ENCODE results near the gene SDF4. TPM values are rescaled to one million over a fixed set of nuclear protein-coding genes. Genes with fewer than 3 reads are reported as not detected.

SDF4 gene
- total RNA-seq, 4 donors from 2014 or later: 57.5 to 87.6 (median 73.1) TPM

- peaks cover 3% of the 10 kb centered on the region for H3K9me3 ChIP-seq
- no peak overlapping the region for H3K4me3 ChIP-seq
- DNase-seq (ENCODE audit: low spot score in 2 of 2): no peak
- 71% methylated on average over 11 of the region's 11 CpGs for WGBS
- TF ChIP-seq POLR2AphosphoS5 (IDR thresholded peaks at IDR 0.05) (no peak), POLR2A (IDR thresholded peaks at IDR 0.05) (no peak), EP300 (IDR thresholded peaks at IDR 0.05) (no peak), CTCF (IDR thresholded peaks at IDR 0.05) (no peak)
- H3K27ac ChIP-seq: no peak overlapping the region
- H3K36me3 ChIP-seq: no peaks in the 10 kb centered on the region
- no peaks in the 10 kb centered on the region for H3K27me3 ChIP-seq
- no peaks in the 10 kb centered on the region for H3K4me1 ChIP-seq
Observed at GRCh38 chr1:1191734-1192133, 40.1 kb downstream of the SDF4 start.

- Histone ChIP-seq H3K4me1 (no peaks in the 10 kb centered on the region), H3K27me3 (no peaks in the 10 kb centered on the region), H3K27ac (no peak overlapping the region), H3K9me3 (peaks cover 3% of the 10 kb centered on the region), H3K36me3 (no peaks in the 10 kb centered on the region), H3K4me3 (no peak overlapping the region)
- DNase-seq (ENCODE audit: low spot score in 2 of 2): no peak
- TF ChIP-seq POLR2A (IDR thresholded peaks at IDR 0.05): no peak
- TF ChIP-seq EP300 (IDR thresholded peaks at IDR 0.05): no peak
- TF ChIP-seq CTCF (IDR thresholded peaks at IDR 0.05): no peak
- no peak for TF ChIP-seq POLR2AphosphoS5 (IDR thresholded peaks at IDR 0.05)
- 75% methylated on average over 5 of the region's 5 CpGs for WGBS
Observed at GRCh38 chr1:1189111-1189510, 42.7 kb downstream of the SDF4 start.

GRCh38 chr1:1187938-1188337, 43.9 kb downstream of the SDF4 start:
- H3K36me3 ChIP-seq: no peaks in the 10 kb centered on the region

DNA sequence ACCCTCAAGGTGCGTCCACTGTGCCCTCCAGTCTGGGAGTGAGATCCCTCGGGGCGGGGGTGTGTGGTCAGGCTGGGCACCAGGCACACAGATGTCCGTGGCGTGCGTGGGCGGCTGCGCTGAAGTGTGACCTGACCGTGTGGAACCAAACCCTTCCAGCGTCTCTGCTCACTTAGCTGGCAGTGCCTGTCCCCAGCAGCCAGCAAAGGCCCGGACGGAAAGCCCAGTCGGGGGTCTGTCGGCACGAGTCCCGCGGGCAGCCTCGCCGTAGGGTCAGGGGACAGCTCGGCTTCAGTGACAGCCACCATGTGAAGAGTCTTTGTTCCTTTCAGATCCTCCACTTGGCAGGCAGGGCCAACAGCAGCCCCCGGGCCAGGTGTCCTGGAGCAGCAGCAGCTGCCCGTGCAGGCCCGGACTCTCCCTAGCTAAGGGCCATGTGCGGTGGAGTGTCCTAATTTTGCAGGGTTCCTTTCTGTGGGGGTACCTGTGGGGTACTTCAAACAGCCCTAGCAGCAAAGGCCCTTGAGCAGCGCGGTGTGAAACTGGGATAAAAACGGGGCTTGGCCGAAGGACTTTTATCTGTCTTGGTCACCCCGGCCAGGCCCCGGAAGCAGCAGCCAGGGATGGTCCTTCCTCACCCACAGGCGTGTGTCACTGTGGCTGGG, 46.6 kb downstream of the SDF4 start:
- H3K9me3 ChIP-seq: no peaks in the 10 kb centered on the region
- H3K27ac ChIP-seq: no peak overlapping the region
- H3K4me1 ChIP-seq: no peaks in the 10 kb centered on the region
- H3K27me3 ChIP-seq: peaks cover 22% of the 10 kb centered on the region
- peak in 1 of 2 donors; percentile 53 for DNase-seq (ENCODE audit: low spot score in 2 of 2)
- TF ChIP-seq POLR2AphosphoS5 (IDR thresholded peaks at IDR 0.05) (no peak), POLR2A (IDR thresholded peaks at IDR 0.05) (no peak), CTCF (IDR thresholded peaks at IDR 0.05) (no peak), EP300 (IDR thresholded peaks at IDR 0.05) (no peak)
- no peaks in the 10 kb centered on the region for H3K36me3 ChIP-seq
- no peak overlapping the region for H3K4me3 ChIP-seq
- WGBS: 71% methylated on average over 4 of the region's 31 CpGs

More at GRCh38 chr1:1187938-1188337, 43.9 kb downstream of the SDF4 start:
- no peak overlapping the region for H3K4me3 ChIP-seq
- no peak overlapping the region for H3K27ac ChIP-seq
- no peaks in the 10 kb centered on the region for H3K4me1 ChIP-seq
- H3K27me3 ChIP-seq: no peaks in the 10 kb centered on the region
- no peaks in the 10 kb centered on the region for H3K9me3 ChIP-seq
- TF ChIP-seq CTCF (IDR thresholded peaks at IDR 0.05) (no peak), EP300 (IDR thresholded peaks at IDR 0.05) (no peak), POLR2AphosphoS5 (IDR thresholded peaks at IDR 0.05) (no peak), POLR2A (IDR thresholded peaks at IDR 0.05) (no peak)
- no peak for DNase-seq (ENCODE audit: low spot score in 2 of 2)

DNA sequence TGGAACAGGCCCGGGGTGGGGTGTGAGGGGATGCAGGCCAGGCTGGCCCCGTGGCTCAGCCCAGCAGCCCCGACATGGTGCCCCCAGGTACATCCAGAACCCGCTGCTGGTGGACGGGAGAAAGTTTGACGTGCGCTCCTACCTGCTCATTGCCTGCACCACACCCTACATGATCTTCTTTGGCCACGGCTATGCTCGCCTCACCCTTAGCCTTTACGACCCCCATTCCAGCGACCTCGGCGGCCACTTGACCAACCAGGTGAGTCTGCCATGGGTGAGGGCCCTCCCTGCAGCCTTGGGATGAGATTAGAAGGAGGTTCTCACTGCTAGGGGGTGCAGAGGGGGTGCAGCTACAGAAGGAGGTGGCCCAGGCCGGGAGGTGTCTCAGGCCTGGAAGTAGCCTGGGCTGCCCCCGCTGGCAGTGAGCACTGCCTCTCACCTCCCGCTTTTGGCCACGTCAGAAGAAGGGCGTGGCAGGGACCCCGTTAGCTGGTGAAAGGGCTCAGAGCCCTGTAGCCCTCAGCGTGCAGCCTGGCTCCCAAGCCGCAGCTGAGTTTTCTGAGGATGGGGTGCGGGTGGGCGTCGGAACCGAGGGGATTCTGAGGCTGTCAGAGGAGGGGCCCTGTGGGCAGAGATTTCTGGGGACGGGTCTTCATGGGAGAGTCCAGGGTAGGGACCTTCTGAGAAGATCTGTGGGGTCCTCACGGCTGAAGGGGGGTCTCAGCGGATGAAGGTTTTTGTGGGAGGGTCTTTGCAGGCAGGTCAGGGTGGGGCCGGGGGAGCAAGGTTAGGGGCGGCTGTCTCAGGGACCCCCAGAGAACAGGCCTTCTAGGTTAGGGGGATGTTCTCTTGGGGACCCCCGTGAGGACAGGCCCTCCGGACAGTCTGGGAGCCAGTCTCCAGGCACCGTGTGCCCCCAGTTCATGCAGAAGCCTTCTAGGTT, 47.7 kb downstream of the SDF4 start:
- 81% methylated on average over 29 of the region's 33 CpGs for WGBS
- no peak overlapping the region for H3K27ac ChIP-seq
- no peaks in the 10 kb centered on the region for H3K9me3 ChIP-seq
- peak in 1 of 2 donors; percentile 50 for DNase-seq (ENCODE audit: low spot score in 2 of 2)
- no peak for TF ChIP-seq EP300 (IDR thresholded peaks at IDR 0.05)
- no peak for TF ChIP-seq POLR2A (IDR thresholded peaks at IDR 0.05)
- TF ChIP-seq CTCF (IDR thresholded peaks at IDR 0.05): no peak
- no peak for TF ChIP-seq POLR2AphosphoS5 (IDR thresholded peaks at IDR 0.05)
- H3K4me1 ChIP-seq: no peaks in the 10 kb centered on the region
- peaks cover 32% of the 10 kb centered on the region for H3K27me3 ChIP-seq
- no peaks in the 10 kb centered on the region for H3K36me3 ChIP-seq
- H3K4me3 ChIP-seq: no peak overlapping the region

Measured in suprapubic skin (tissue), 4 donors.